Fibroblast of lung (primary cell): ENCODE measurements around the gene DCAF5. TPM values are rescaled to one million over a fixed set of nuclear protein-coding genes. Genes with fewer than 3 reads are reported as not detected.

ENCODE experiments used
- DNase-seq, 2 donors: peaks; one replicate each; pipeline versions ENCODE4 v3.0.0 to v3.0.0-alpha.2; 2010; ENCODE audit warnings: low read depth in 2 of 2
- H2AFZ ChIP-seq: 2 replicates; pipeline ENCODE4 v1.5.1; 2012; ENCODE audit warnings: low read length, control low read depth, inconsistent platforms
- H3K27ac ChIP-seq: 2 replicates; pipeline ENCODE4 v1.5.1; 2011; ENCODE audit warnings: low read length, control low read depth; ENCODE audit not compliant: insufficient read depth
- H3K27me3 ChIP-seq: 2 replicates; pipeline ENCODE4 v1.5.1; 2011; ENCODE audit warnings: mild to moderate bottlenecking, low read length; ENCODE audit not compliant: control insufficient read depth, insufficient read depth
- H3K36me3 ChIP-seq: 2 replicates; pipeline ENCODE4 v1.5.1; 2011; ENCODE audit warnings: low read length; ENCODE audit not compliant: control insufficient read depth, insufficient read depth
- H3K4me1 ChIP-seq: 2 replicates; pipeline ENCODE4 v1.5.1; 2011; ENCODE audit warnings: low read length; ENCODE audit not compliant: control insufficient read depth, insufficient read depth; ENCODE audit errors: extremely low read depth
- H3K4me2 ChIP-seq: 2 replicates; pipeline ENCODE4 v1.5.1; 2011; ENCODE audit warnings: low read length, control low read depth; ENCODE audit not compliant: insufficient read depth; ENCODE audit errors: extremely low read depth
- H3K4me3 ChIP-seq, 4 experiments: fragments of 200-600 bp in 1 of 4; sonication (generic) in 1 of 4; replicated peaks in 1 of 4; 2 replicates each; pipeline ENCODE4 v1.5.1; 2011 to 2016; ENCODE audit warnings: low read length in 4 of 4, low read depth in 3 of 4, mild to moderate bottlenecking in 3 of 4, control low read depth in 2 of 4, inconsistent platforms in 1 of 4, mixed read lengths in 1 of 4; ENCODE audit not compliant: insufficient read depth in 1 of 4; ENCODE audit errors: control extremely low read depth in 1 of 4
- H3K79me2 ChIP-seq: 2 replicates; pipeline ENCODE4 v1.5.1; 2012; ENCODE audit warnings: mild to moderate bottlenecking, low read length, inconsistent platforms; ENCODE audit not compliant: control insufficient read depth, insufficient read depth
- H3K9ac ChIP-seq: 2 replicates; pipeline ENCODE4 v1.5.1; 2011; ENCODE audit warnings: mild to moderate bottlenecking, low read length, control low read depth; ENCODE audit not compliant: insufficient read depth
- H3K9me3 ChIP-seq: 2 replicates; pipeline ENCODE4 v1.5.1; 2012; ENCODE audit warnings: low read depth, low read length; ENCODE audit not compliant: control insufficient read depth, insufficient read depth
- H4K20me1 ChIP-seq: 2 replicates; pipeline ENCODE4 v1.5.1; 2011; ENCODE audit warnings: low read length; ENCODE audit not compliant: control insufficient read depth, insufficient read depth; ENCODE audit errors: extremely low read depth
- CTCF ChIP-seq, 2 donors: IDR thresholded peaks in 1 of 2; conservative IDR thresholded peaks in 1 of 2; 1 replicate in 1 of 2; 2 replicates in 1 of 2; pipeline ENCODE4 v1.5.1; 2011 to 2012; ENCODE audit warnings: low read length in 2 of 2, control low read depth in 1 of 2, inconsistent platforms in 1 of 2, low read depth in 1 of 2, mild to moderate bottlenecking in 1 of 2
- EZH2 ChIP-seq: IDR thresholded peaks from 2 replicates; pipeline ENCODE4 v1.5.1; 2012; ENCODE audit warnings: low read length, control low read depth, mild to moderate bottlenecking; ENCODE audit errors: missing control alignments
- polyA plus RNA-seq, 2 donors: library from polyadenylated mRNA; depleted of rRNA in 1 of 2; stranded (reverse) in 1 of 2; unstranded in 1 of 2; fragments of >200 nt; gene quantifications; 2 replicates each; pipeline ENCODE4 v1.2.1, GENCODE V29; 2011 to 2012; ENCODE audit warnings: missing spikeins in 1 of 2
- total RNA-seq: library from RNA; depleted of rRNA; stranded (reverse); fragments of >200 nt; gene quantifications from 2 replicates; pipeline ENCODE4 v1.2.1, GENCODE V29; 2014

DCAF5 gene
- total and polyA plus RNA-seq, 2 donors (not counting 1 experiment from before 2014, with no cell fraction given): 16.8 to 31.8 TPM

DNA sequence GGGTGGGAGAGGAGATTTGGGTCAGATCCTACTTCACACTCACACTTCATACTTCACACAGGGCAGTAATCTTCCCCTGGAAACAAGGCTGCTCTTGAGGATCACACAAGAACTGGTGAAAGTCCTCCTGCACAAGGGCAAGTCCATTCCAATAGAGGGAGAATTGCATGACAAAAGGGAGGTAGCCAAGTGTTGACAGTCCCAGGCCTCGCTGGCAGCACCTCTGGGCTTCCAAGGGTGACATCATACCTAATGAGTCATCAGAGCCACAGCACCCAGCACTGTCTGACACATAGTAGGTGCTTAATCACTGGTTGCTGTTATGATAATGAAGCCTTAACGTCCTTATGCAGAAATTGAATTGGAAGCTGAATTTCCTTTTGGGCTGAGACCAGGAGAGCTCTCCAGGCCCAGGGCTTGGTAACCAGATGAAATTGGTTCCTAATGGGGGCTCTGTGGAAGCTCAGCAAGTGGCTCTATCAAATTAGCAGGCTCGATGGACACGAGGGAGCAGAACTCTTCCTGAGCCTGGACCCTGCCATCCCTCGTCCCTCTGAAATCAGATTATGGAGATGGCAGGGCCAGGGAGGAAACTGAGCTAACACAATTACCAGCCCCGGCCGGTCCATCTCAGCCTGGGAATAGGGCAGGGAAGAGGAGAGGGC is 115.0 kb downstream of the DCAF5 start:
- Histone ChIP-seq H3K27ac (peak overlapping the region; percentile 6), H3K4me2 (no peak overlapping the region), H3K4me3 (no peak overlapping the region), H2AFZ (no peak overlapping the region), H3K9ac (no peak overlapping the region), H3K36me3 (no peaks in the 10 kb centered on the region), H4K20me1 (no peaks in the 10 kb centered on the region), H3K79me2 (no peaks in the 10 kb centered on the region), H3K27me3 (no peaks in the 10 kb centered on the region), H3K9me3 (no peaks in the 10 kb centered on the region), H3K4me1 (peaks cover 18% of the 10 kb centered on the region)
- peak; percentile 25 to 68 for DNase-seq
- TF ChIP-seq EZH2 (no peak), CTCF (conservative IDR thresholded peaks at IDR 0.05 in 1 of 2, IDR thresholded peaks at IDR 0.05 in 1 of 2; ENCODE audit: low read depth in 1 of 2, low read length in 2 of 2) (no peak)

DNA sequence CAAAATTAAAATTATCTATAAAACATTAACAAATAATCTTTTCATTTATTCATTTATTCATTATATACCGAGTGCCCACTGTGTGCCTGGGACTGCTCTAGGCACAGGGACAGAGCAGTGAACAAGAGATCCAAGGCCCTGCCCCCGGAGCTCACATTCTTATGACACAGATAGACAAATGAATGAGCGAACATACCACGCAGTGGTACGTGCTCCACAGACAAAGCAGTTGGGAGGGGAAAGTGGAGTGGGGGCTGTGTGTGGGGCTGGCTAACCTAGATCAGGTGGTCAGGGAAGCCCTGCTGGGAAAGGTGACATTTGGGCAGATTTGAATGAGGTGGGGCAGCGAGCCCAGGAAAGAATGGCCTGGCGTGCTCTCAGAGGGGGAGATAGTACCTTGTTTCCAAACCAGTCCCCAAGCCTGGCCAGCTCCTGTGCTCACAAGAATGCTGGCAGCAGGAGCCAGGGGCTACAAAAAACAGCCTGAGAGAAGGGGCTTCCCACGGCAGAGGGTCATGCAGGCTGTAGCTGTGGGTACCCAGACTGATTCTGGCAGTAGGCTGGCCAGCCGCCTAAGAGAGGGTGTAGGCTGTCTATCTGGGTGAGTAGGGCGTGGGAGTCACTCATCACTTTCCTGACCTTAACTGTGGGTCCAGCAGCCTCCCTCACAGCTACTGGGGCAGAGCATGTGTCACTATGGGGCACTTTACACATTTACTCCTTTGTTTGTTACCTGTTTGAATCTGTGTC is 116.0 kb downstream of the DCAF5 start:
- no peak overlapping the region for H3K4me3 ChIP-seq
- no peaks in the 10 kb centered on the region for H3K36me3 ChIP-seq
- no peaks in the 10 kb centered on the region for H3K27me3 ChIP-seq
- H3K4me2 ChIP-seq: no peak overlapping the region
- H2AFZ ChIP-seq: no peak overlapping the region
- DNase-seq: peak in 1 of 2 donors; percentile 78
- TF ChIP-seq EZH2 (no peak), CTCF (conservative IDR thresholded peaks at IDR 0.05 in 1 of 2, IDR thresholded peaks at IDR 0.05 in 1 of 2; ENCODE audit: low read depth in 1 of 2, low read length in 2 of 2) (no peak)
- H3K9me3 ChIP-seq: no peaks in the 10 kb centered on the region
- H3K27ac ChIP-seq: no peak overlapping the region
- H4K20me1 ChIP-seq: no peaks in the 10 kb centered on the region
- H3K79me2 ChIP-seq: no peaks in the 10 kb centered on the region
- no peak overlapping the region for H3K9ac ChIP-seq
- H3K4me1 ChIP-seq: peaks cover 18% of the 10 kb centered on the region

DNA sequence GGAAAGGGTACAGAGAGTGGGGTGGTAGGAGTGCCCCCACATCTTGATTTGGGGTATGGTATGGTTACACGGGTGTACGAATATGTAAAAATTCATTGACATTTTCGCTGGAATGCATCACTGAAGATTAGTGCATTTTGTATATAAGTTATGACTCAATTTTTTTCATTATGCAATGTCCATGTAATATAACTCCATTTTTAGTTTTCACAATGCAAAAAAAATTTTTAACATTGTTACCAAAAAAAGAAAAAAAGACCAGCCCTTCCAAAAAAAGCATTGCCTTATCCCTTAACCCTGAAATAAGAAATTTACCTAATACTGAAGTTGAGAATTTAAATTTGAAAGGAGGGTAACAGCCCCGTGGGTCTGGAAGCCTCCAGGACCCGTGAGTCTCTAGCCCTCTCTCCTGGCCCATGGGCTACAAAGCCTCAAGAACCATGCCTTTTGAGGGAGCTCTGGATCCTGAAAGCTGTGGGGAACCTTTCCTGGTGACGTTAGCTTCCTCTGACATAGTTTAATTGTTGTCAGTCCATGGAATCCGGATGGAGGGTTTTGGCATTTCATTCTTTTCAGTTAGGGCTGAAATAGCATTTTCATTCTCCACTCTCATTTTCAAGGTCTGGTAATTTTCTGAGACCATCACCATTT is 118.2 kb downstream of the DCAF5 start:
- no peaks in the 10 kb centered on the region for H3K9me3 ChIP-seq
- no peak for TF ChIP-seq CTCF (conservative IDR thresholded peaks at IDR 0.05 in 1 of 2, IDR thresholded peaks at IDR 0.05 in 1 of 2; ENCODE audit: low read depth in 1 of 2, low read length in 2 of 2)
- TF ChIP-seq EZH2: no peak
- H3K79me2 ChIP-seq: no peaks in the 10 kb centered on the region
- no peak overlapping the region for H3K27ac ChIP-seq
- no peaks in the 10 kb centered on the region for H3K36me3 ChIP-seq
- H4K20me1 ChIP-seq: no peaks in the 10 kb centered on the region
- H3K9ac ChIP-seq: no peak overlapping the region
- no peak overlapping the region for H3K4me2 ChIP-seq
- peaks cover 18% of the 10 kb centered on the region for H3K4me1 ChIP-seq
- H3K27me3 ChIP-seq: no peaks in the 10 kb centered on the region
- no peak overlapping the region for H2AFZ ChIP-seq
- H3K4me3 ChIP-seq: no peak overlapping the region
- DNase-seq: peak; percentile 61 to 76
